Neural cell (in vitro differentiated cells): ENCODE measurements around the gene CD27. TPM values are rescaled to one million over a fixed set of nuclear protein-coding genes. Genes with fewer than 3 reads are reported as not detected.

Experiments used
- H2AFZ ChIP-seq: fragments of 200-600, 300-800 bp; sonication (generic), shearing (Covaris generic); 2 replicates; pipeline ENCODE4 v1.6.0; 2014; ENCODE audit warnings: low read depth, mild to moderate bottlenecking, antibody characterized with exemption, low read length, moderate library complexity
- H3F3A ChIP-seq: fragments of 200-600 bp; shearing (Covaris generic); 2 replicates; pipeline ENCODE4 v1.6.1; 2016; ENCODE audit warnings: mild to moderate bottlenecking, moderate library complexity, mixed read lengths, antibody characterized with exemption, low read length; ENCODE audit not compliant: insufficient read depth, poor library complexity, severe bottlenecking
- H3K27ac ChIP-seq: fragments of 200-600, 300-800 bp; sonication (generic), shearing (Covaris generic); 2 replicates; pipeline ENCODE4 v1.5.1; 2014; ENCODE audit warnings: mild to moderate bottlenecking, low read length, moderate library complexity
- H3K27me3 ChIP-seq: fragments of 300-800, 200-600 bp; sonication (generic), shearing (Covaris generic); 2 replicates; pipeline ENCODE4 v1.6.0; 2014; ENCODE audit warnings: mild to moderate bottlenecking, low read depth, low read length, moderate library complexity; ENCODE audit not compliant: insufficient read depth
- H3K36me3 ChIP-seq: fragments of 300-800, 200-600 bp; sonication (generic), shearing (Covaris generic); 2 replicates; pipeline ENCODE4 v1.5.1; 2014; ENCODE audit warnings: mild to moderate bottlenecking, antibody characterized with exemption, low read length, moderate library complexity; ENCODE audit not compliant: insufficient read depth
- H3K4me2 ChIP-seq: fragments of 300-800, 200-600 bp; sonication (generic), shearing (Covaris generic); 2 replicates; pipeline ENCODE4 v1.6.0; 2014; ENCODE audit warnings: mild to moderate bottlenecking, low read length
- H3K4me3 ChIP-seq: fragments of 300-800, 200-600 bp; sonication (generic), shearing (Covaris generic); 2 replicates; pipeline ENCODE4 v1.5.1; 2014; ENCODE audit warnings: mild to moderate bottlenecking, low read length, moderate library complexity
- H3K79me2 ChIP-seq: fragments of 200-600 bp; shearing (Covaris generic); replicated peaks from 2 replicates; pipeline ENCODE4 v1.6.0; 2014; ENCODE audit warnings: mild to moderate bottlenecking, low read length, moderate library complexity; ENCODE audit not compliant: insufficient read depth
- H3K9ac ChIP-seq: fragments of 300-800, 200-600 bp; sonication (generic), shearing (Covaris generic); 2 replicates; pipeline ENCODE4 v1.6.1; 2016; ENCODE audit warnings: mild to moderate bottlenecking, low read length, mixed read lengths
- H3K9me2 ChIP-seq: fragments of 200-600 bp; shearing (Covaris generic); 2 replicates; pipeline ENCODE4 v1.6.1; 2016; ENCODE audit warnings: mild to moderate bottlenecking, low read length, mixed read lengths; ENCODE audit not compliant: insufficient read depth
- H3K9me3 ChIP-seq: fragments of 200-600, 300-800 bp; sonication (generic), shearing (Covaris generic); 2 replicates; pipeline ENCODE4 v1.6.1; 2016; ENCODE audit warnings: mild to moderate bottlenecking, mixed run types, low read length, moderate library complexity, mixed read lengths
- H4K20me1 ChIP-seq: fragments of 200-600 bp; shearing (Covaris generic); 2 replicates; pipeline ENCODE4 v1.6.1; 2016; ENCODE audit warnings: mild to moderate bottlenecking, mixed run types; ENCODE audit not compliant: insufficient read depth
- CTCF ChIP-seq: fragments of 450-650 bp; IDR thresholded peaks from 2 replicates; pipeline ENCODE4 v1.5.1; 2014; ENCODE audit warnings: antibody characterized with exemption, mild to moderate bottlenecking, moderate library complexity; ENCODE audit not compliant: poor library complexity, severe bottlenecking
- EP300 ChIP-seq: fragments of 450-650 bp; conservative IDR thresholded peaks from 2 replicates; pipeline ENCODE4 v1.6.1; 2014; ENCODE audit warnings: antibody characterized with exemption, mild to moderate bottlenecking, moderate library complexity; ENCODE audit not compliant: poor library complexity, severe bottlenecking
- EZH2 ChIP-seq: fragments of 200-600, 300-800 bp; shearing (Covaris generic), sonication (generic); IDR thresholded peaks from 2 replicates; pipeline ENCODE4 v1.6.1; 2014; ENCODE audit warnings: antibody characterized with exemption, low read length, borderline replicate concordance, mild to moderate bottlenecking; ENCODE audit not compliant: insufficient read depth, poor library complexity, severe bottlenecking
- MXI1 ChIP-seq: fragments of 450-650 bp; conservative IDR thresholded peaks from 2 replicates; pipeline ENCODE4 v1.6.1; 2014; ENCODE audit warnings: antibody characterized with exemption, mild to moderate bottlenecking; ENCODE audit not compliant: poor library complexity, severe bottlenecking
- POLR2AphosphoS5 ChIP-seq: IDR thresholded peaks from 2 replicates; pipeline ENCODE4 v1.6.1; 2012
- RAD21 ChIP-seq: fragments of 450-650 bp; conservative IDR thresholded peaks from 2 replicates; pipeline ENCODE4 v1.6.1; 2014; ENCODE audit warnings: antibody characterized with exemption, mild to moderate bottlenecking, moderate library complexity
- REST ChIP-seq: IDR thresholded peaks from 2 replicates; pipeline ENCODE4 v1.6.1; 2012; ENCODE audit warnings: borderline replicate concordance
- SMC3 ChIP-seq: fragments of 450-650 bp; conservative IDR thresholded peaks from 2 replicates; pipeline ENCODE4 v1.6.1; 2014; ENCODE audit warnings: antibody characterized with exemption, mild to moderate bottlenecking, moderate library complexity; ENCODE audit not compliant: poor library complexity
- TAF1 ChIP-seq: IDR thresholded peaks from 2 replicates; pipeline ENCODE4 v1.6.1; 2012; ENCODE audit warnings: low read depth
- polyA plus RNA-seq: library from polyadenylated mRNA; depleted of rRNA; stranded (reverse); fragments of >200 nt; gene quantifications from 2 replicates; pipeline ENCODE4 v1.2.3, GENCODE V29; 2014

Gene CD27
- polyA plus RNA-seq, 1 donor from 2014 or later = not detected

- Histone ChIP-seq H3K79me2 (no peaks in the 10 kb centered on the region), H3K9me3 (no peaks in the 10 kb centered on the region), H3K27me3 (no peaks in the 10 kb centered on the region), H3F3A (no peaks in the 10 kb centered on the region), H3K9me2 (no peaks in the 10 kb centered on the region), H3K27ac (no peak overlapping the region), H2AFZ (no peak overlapping the region), H3K9ac (no peak overlapping the region), H3K4me2 (no peak overlapping the region), H4K20me1 (no peaks in the 10 kb centered on the region), H3K4me3 (no peak overlapping the region), H3K36me3 (no peaks in the 10 kb centered on the region)
- TF ChIP-seq TAF1 (no peak), EZH2 (no peak), EP300 (no peak), SMC3 (no peak), POLR2AphosphoS5 (no peak), MXI1 (no peak), REST (no peak), RAD21 (no peak), CTCF (no peak)
Observed at GRCh38 chr12:6457220-6457945, 12.6 kb downstream of the CD27 start.

GRCh38 chr12:6458281-6459003 lies 13.7 kb downstream of the CD27 start:
- H3K27ac ChIP-seq = no peak overlapping the region
- no peaks in the 10 kb centered on the region for H3K36me3 ChIP-seq
- no peaks in the 10 kb centered on the region for H4K20me1 ChIP-seq
- H3K79me2 ChIP-seq = no peaks in the 10 kb centered on the region
- H3K4me2 ChIP-seq = no peak overlapping the region
- TF ChIP-seq EP300 (no peak), TAF1 (no peak), REST (no peak), EZH2 (no peak), MXI1 (no peak), POLR2AphosphoS5 (no peak), SMC3 (no peak), RAD21 (no peak), CTCF (no peak)
- no peak overlapping the region for H2AFZ ChIP-seq
- no peaks in the 10 kb centered on the region for H3K9me3 ChIP-seq
- no peaks in the 10 kb centered on the region for H3K9me2 ChIP-seq
- H3F3A ChIP-seq = no peaks in the 10 kb centered on the region
- no peak overlapping the region for H3K9ac ChIP-seq
- no peaks in the 10 kb centered on the region for H3K27me3 ChIP-seq
- no peak overlapping the region for H3K4me3 ChIP-seq
